ENCODE data around the gene GPR75. TPM values are rescaled to one million over a fixed set of nuclear protein-coding genes. Genes with fewer than 3 reads are reported as not detected.
"Not testable (repeated sequence)": the region's sequence is repeated elsewhere in the genome, so short reads cannot be mapped to it uniquely, and the experiment has no call there.

Gene GPR75
- total and polyA plus RNA-seq, 2 donors from 2014 or later = 0.17 to 2.4 TPM

GRCh38 chr2:53848062-53848461, 11.7 kb downstream of the GPR75 start:
- no peak overlapping the region for H3K4me3 ChIP-seq (ENCODE audit: low read length in 3 of 3)
- DNase-seq (no peak), FAIRE-seq (no peak)
- H3K4me1 ChIP-seq (ENCODE audit: control insufficient read depth in 2 of 3, insufficient read depth in 2 of 3, low read depth in 1 of 3, low read length in 3 of 3) = no peaks in the 10 kb centered on the region
- H3K36me3 ChIP-seq (ENCODE audit: control insufficient read depth in 2 of 3, insufficient read depth in 3 of 3, low read length in 3 of 3) = peaks cover 0 to 2% (median 0%) of the 10 kb centered on the region in 3 donors
- intact Hi-C loops (cut with DNase I) = no loop called here
- TF ChIP-seq CTCF (IDR thresholded peaks at IDR 0.05; ENCODE audit: borderline replicate concordance, extremely low read depth, insufficient read depth) = no peak
- H3K9me3 ChIP-seq (ENCODE audit: control insufficient read depth in 2 of 3, insufficient read depth in 1 of 3, low read length in 3 of 3) = no peaks in the 10 kb centered on the region
- H3K27ac ChIP-seq (ENCODE audit: low read depth in 2 of 2, low read length in 2 of 2) = no peak overlapping the region
- no peaks in the 10 kb centered on the region for H3K27me3 ChIP-seq (ENCODE audit: control insufficient read depth, insufficient read depth, low read length)
- no peak overlapping the region for H3K9ac ChIP-seq (ENCODE audit: low read length in 3 of 3)

GRCh38 chr2:53843595-53843994, 16.2 kb downstream of the GPR75 start:
- intact Hi-C loops (cut with DNase I) = no loop called here
- DNase-seq = no peak
- Histone ChIP-seq H3K4me1 (ENCODE audit: control insufficient read depth in 2 of 3, insufficient read depth in 2 of 3, low read depth in 1 of 3, low read length in 3 of 3) (no peaks in the 10 kb centered on the region), H3K27ac (ENCODE audit: low read depth in 2 of 2, low read length in 2 of 2) (no peak overlapping the region), H3K9me3 (ENCODE audit: control insufficient read depth in 2 of 3, insufficient read depth in 1 of 3, low read length in 3 of 3) (no peaks in the 10 kb centered on the region), H3K27me3 (ENCODE audit: control insufficient read depth, insufficient read depth, low read length) (no peaks in the 10 kb centered on the region), H3K9ac (ENCODE audit: low read length in 3 of 3) (no peak overlapping the region), H3K36me3 (ENCODE audit: control insufficient read depth in 2 of 3, insufficient read depth in 3 of 3, low read length in 3 of 3) (peaks cover 0 to 2% (median 0%) of the 10 kb centered on the region in 3 donors), H3K4me3 (ENCODE audit: low read length in 3 of 3) (no peak overlapping the region)
- no peak for FAIRE-seq
- no peak for TF ChIP-seq CTCF (IDR thresholded peaks at IDR 0.05; ENCODE audit: borderline replicate concordance, extremely low read depth, insufficient read depth)

- FAIRE-seq = no peak
- intact Hi-C loops (cut with DNase I) = no loop called here
These were observed 16.9 kb downstream of the GPR75 start for GRCh38 chr2:53842891-53843290.

GRCh38 chr2:53841651-53842050, 18.1 kb downstream of the GPR75 start:
- DNase-seq; H3K4me1 ChIP-seq (ENCODE audit: control insufficient read depth in 2 of 3, insufficient read depth in 2 of 3, low read depth in 1 of 3, low read length in 3 of 3); H3K27ac ChIP-seq (ENCODE audit: low read depth in 2 of 2, low read length in 2 of 2); H3K36me3 ChIP-seq (ENCODE audit: control insufficient read depth in 2 of 3, insufficient read depth in 3 of 3, low read length in 3 of 3); H3K27me3 ChIP-seq (ENCODE audit: control insufficient read depth, insufficient read depth, low read length); intact Hi-C loops (cut with DNase I); H3K9me3 ChIP-seq (ENCODE audit: control insufficient read depth in 2 of 3, insufficient read depth in 1 of 3, low read length in 3 of 3); FAIRE-seq; H3K4me3 ChIP-seq (ENCODE audit: low read length in 3 of 3); H3K9ac ChIP-seq (ENCODE audit: low read length in 3 of 3): not testable (repeated sequence)

More at GRCh38 chr2:53842891-53843290, 16.9 kb downstream of the GPR75 start:
- Histone ChIP-seq H3K36me3 (ENCODE audit: control insufficient read depth in 2 of 3, insufficient read depth in 3 of 3, low read length in 3 of 3) (peaks cover 0 to 1% (median 0%) of the 10 kb centered on the region in 3 donors), H3K27me3 (ENCODE audit: control insufficient read depth, insufficient read depth, low read length) (no peaks in the 10 kb centered on the region), H3K27ac (ENCODE audit: low read depth in 2 of 2, low read length in 2 of 2) (no peak overlapping the region), H3K9me3 (ENCODE audit: control insufficient read depth in 2 of 3, insufficient read depth in 1 of 3, low read length in 3 of 3) (no peaks in the 10 kb centered on the region), H3K4me3 (ENCODE audit: low read length in 3 of 3) (no peak overlapping the region), H3K9ac (ENCODE audit: low read length in 3 of 3) (no peak overlapping the region), H3K4me1 (ENCODE audit: control insufficient read depth in 2 of 3, insufficient read depth in 2 of 3, low read depth in 1 of 3, low read length in 3 of 3) (no peaks in the 10 kb centered on the region)
- DNase-seq = no peak
- no peak for TF ChIP-seq CTCF (IDR thresholded peaks at IDR 0.05; ENCODE audit: borderline replicate concordance, extremely low read depth, insufficient read depth)
